Prostate gland (tissue), 2 donors: ENCODE data around the gene DUSP15. TPM values are rescaled to one million over a fixed set of nuclear protein-coding genes. Genes with fewer than 3 reads are reported as not detected.
"Not testable (repeated sequence)": the region's sequence is repeated elsewhere in the genome, so short reads cannot be mapped to it uniquely, and the experiment has no call there.

Experiments used
- DNase-seq: peaks from one replicate; pipeline ENCODE4 v3.0.0-alpha.2; 2019; ENCODE audit warnings: low spot score
- H3K27ac ChIP-seq, 2 donors: fragments of 200-600 bp; sonication (generic); 2 replicates each; pipeline ENCODE4 v1.5.1; 2017 to 2019
- H3K27me3 ChIP-seq: fragments of 200-600 bp; sonication (generic); replicated peaks from 2 replicates; pipeline ENCODE4 v1.5.1; 2019; ENCODE audit not compliant: insufficient read depth
- H3K36me3 ChIP-seq, 2 donors: fragments of 200-600 bp; sonication (generic); 1 replicate in 1 of 2; 2 replicates in 1 of 2; pipeline versions ENCODE4 v1.5.1 to v1.8.1; 2017 to 2019
- H3K4me1 ChIP-seq: fragments of 200-600 bp; sonication (generic); replicated peaks from 2 replicates; pipeline ENCODE4 v1.5.1; 2019
- H3K4me3 ChIP-seq, 2 donors: fragments of 200-600 bp; sonication (generic); 2 replicates each; pipeline ENCODE4 v1.5.1; 2017 to 2019
- H3K9me3 ChIP-seq: fragments of 200-600 bp; sonication (generic); 2 replicates; pipeline ENCODE4 v1.5.1; 2017
- CTCF ChIP-seq, 4 experiments: fragments of 200-600 bp in 2 of 4; fragments of 450-650 bp in 2 of 4; sonication (generic) in 2 of 4; IDR thresholded peaks; 1 replicate in 3 of 4; 2 replicates in 1 of 4; pipeline ENCODE4 v1.5.1; 2016 to 2019; ENCODE audit warnings: antibody characterized with exemption in 4 of 4, mild to moderate bottlenecking in 2 of 4, moderate library complexity in 2 of 4
- POLR2A ChIP-seq: fragments of 450-650 bp; IDR thresholded peaks from one replicate; pipeline ENCODE4 v1.6.1; 2016; ENCODE audit warnings: antibody characterized with exemption, mild to moderate bottlenecking
- POLR2AphosphoS5 ChIP-seq: sonication (generic); formaldehyde crosslinking; IDR thresholded peaks from one replicate; pipeline ENCODE4 v1.6.1; 2017; ENCODE audit warnings: antibody characterized with exemption
- WGBS: methylation state at CpG from one replicate; pipeline ENCODE4 v1.1.5; 2018; 5-methylcytosine and 5-hydroxymethylcytosine counted together
- intact Hi-C: fragments of 100-400 bp; cut with DNase I; formaldehyde crosslinking; loops from one replicate; pipeline ENCODE4 v1.14.2; 2022
- total RNA-seq, 2 donors: library from RNA; depleted of rRNA; stranded (reverse); fragments of >200 nt; gene quantifications; one replicate each; pipeline ENCODE4 v1.1.0, GENCODE V29; 2016

Gene DUSP15
- total RNA-seq, 2 donors from 2014 or later = 1.7 to 57.9 TPM

DNA sequence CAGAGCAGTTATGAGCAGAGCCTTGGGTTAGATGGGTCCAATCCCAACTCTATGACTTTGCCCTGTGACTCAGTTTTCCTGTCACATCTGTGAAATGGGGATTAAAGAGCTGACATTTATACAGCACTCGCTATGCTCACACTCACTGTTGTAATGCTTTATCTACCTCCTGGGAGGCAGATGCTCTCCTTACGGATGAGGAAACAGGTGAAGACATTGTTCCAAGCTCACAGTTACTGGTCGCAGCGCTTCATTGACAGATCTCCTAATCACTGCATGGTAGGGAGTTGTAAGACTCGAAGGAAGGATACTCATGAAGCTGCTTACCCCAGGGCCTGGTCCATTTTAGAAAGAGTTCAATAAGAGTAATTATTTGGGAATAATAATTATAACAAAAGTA lies 54.1 kb downstream of the DUSP15 start:
- no peaks in the 10 kb centered on the region for H3K36me3 ChIP-seq
- no peaks in the 10 kb centered on the region for H3K4me1 ChIP-seq
- H3K27ac ChIP-seq = no peak overlapping the region
- intact Hi-C loops = no loop called here
- 96% methylated on average over 5 of the region's 5 CpGs for WGBS
- no peak overlapping the region for H3K4me3 ChIP-seq
- no peaks in the 10 kb centered on the region for H3K27me3 ChIP-seq
- TF ChIP-seq POLR2A = no peak
- no peak for TF ChIP-seq CTCF (IDR thresholded peaks at IDR 0.05)
- TF ChIP-seq POLR2AphosphoS5 = no peak
- DNase-seq = no peak
- no peaks in the 10 kb centered on the region for H3K9me3 ChIP-seq

DNA sequence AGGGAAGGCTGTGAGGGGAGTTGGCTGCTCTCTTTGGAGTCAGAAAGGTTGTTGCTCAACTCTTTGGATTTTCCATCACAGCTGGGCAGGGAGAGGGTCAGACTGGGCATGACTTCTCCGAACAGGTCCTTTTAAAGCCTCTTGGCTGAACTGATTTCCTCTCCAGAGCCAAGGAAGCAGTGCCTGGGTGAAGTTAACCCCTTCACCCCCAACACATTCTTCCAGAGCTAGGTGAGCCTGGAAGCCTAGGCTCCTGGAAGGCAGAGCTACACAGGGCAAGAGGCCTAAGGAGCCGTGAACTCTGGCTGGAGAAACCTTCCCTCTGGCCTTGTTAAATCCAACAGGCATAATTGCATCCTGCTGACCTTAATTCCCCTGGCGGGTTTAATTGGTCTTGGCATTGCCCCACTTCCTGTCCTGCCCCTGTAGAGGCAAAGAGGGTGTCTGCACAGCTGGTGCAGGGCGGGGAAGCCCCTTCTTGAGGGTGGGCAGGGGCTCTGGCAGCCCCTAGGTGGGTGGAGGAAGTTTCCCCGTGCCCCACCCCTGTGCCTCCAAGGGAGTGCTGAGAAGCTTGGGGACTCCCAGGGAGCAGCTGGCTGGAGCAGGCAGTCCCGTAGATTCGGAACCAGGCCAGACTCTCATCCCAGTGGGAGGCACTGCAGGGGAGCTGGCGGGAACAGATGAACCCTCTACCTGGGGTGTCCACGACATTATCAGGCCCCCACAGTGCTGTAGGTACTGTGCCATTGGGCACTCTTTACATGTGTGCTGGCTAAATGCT lies 54.7 kb downstream of the DUSP15 start:
- TF ChIP-seq POLR2A (no peak), CTCF (IDR thresholded peaks at IDR 0.05) (no peak), POLR2AphosphoS5 (no peak)
- H3K4me3 ChIP-seq = no peak overlapping the region
- intact Hi-C loops = no loop called here
- H3K9me3 ChIP-seq = no peaks in the 10 kb centered on the region
- no peak overlapping the region for H3K27ac ChIP-seq
- no peaks in the 10 kb centered on the region for H3K4me1 ChIP-seq
- DNase-seq = no peak
- no peaks in the 10 kb centered on the region for H3K27me3 ChIP-seq
- no peaks in the 10 kb centered on the region for H3K36me3 ChIP-seq
- 24% methylated on average over 9 of the region's 9 CpGs for WGBS

GRCh38 chr20:31814142-31814541 lies 56.2 kb downstream of the DUSP15 start:
- H3K27me3 ChIP-seq, H3K4me1 ChIP-seq, DNase-seq, H3K27ac ChIP-seq, intact Hi-C loops, H3K9me3 ChIP-seq, H3K36me3 ChIP-seq, H3K4me3 ChIP-seq: not testable (repeated sequence)
- WGBS = 49% methylated on average over 7 of the region's 7 CpGs

DNA sequence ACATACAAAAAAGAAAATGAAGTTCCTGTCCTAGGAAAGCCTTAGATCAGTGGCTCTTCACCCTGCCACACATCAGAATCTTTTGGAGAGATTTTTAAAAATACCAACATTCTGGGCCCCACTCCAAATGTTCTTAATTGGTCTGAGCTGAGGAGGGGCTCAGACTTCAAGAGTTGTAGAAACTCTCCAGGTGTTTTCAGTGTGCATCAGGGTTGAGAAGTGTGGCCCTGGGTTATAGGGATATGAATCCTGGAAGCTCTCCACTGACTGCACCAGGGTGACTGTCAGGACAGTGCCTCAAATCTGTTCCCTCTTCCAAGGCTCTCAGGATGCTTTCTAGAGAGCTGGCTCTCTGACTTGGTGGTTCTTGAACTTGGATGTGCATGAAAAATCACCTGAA lies 56.7 kb downstream of the DUSP15 start:
- Histone ChIP-seq H3K27me3 (no peaks in the 10 kb centered on the region), H3K27ac (no peak overlapping the region), H3K4me3 (no peak overlapping the region), H3K4me1 (no peaks in the 10 kb centered on the region), H3K9me3 (no peaks in the 10 kb centered on the region), H3K36me3 (no peaks in the 10 kb centered on the region)
- intact Hi-C loops = no loop called here
- no peak for DNase-seq
- TF ChIP-seq POLR2A (no peak), CTCF (IDR thresholded peaks at IDR 0.05) (no peak), POLR2AphosphoS5 (no peak)

- intact Hi-C loops = no loop called here
- no peaks in the 10 kb centered on the region for H3K4me1 ChIP-seq
- no peak overlapping the region for H3K27ac ChIP-seq
- no peak for DNase-seq
- WGBS = 70% methylated on average over 15 of the region's 15 CpGs
- no peaks in the 10 kb centered on the region for H3K9me3 ChIP-seq
- H3K36me3 ChIP-seq = no peaks in the 10 kb centered on the region
- H3K27me3 ChIP-seq = no peaks in the 10 kb centered on the region
- no peak for TF ChIP-seq POLR2AphosphoS5
- no peak overlapping the region for H3K4me3 ChIP-seq
Measured at GRCh38 chr20:31811796-31812728, 58.3 kb downstream of the DUSP15 start.
